Measurements from ENCODE around the gene RPL18. TPM values are rescaled to one million over a fixed set of nuclear protein-coding genes. Genes with fewer than 3 reads are reported as not detected.
"Not testable (repeated sequence)": the region's sequence is repeated elsewhere in the genome, so short reads cannot be mapped to it uniquely, and the experiment has no call there.

Gene RPL18
- total RNA-seq = 1,447 TPM

- peak; percentile 99 for DNase-seq
Measured at GRCh38 chr19:48618916-48619691, at the start of gene RPL18, which contains the start of gene SPHK2. Gene RPL18, minus strand, starts transcription at chr19:48619178. Its CDS starts 35 bp downstream, at chr19:48619143. Gene SPHK2, plus strand, starts transcription at chr19:48619506. Its CDS starts 1,009 bp downstream, at chr19:48620515.

- no peak for DNase-seq
Measured at GRCh38 chr19:48668761-48669160, 49.8 kb upstream of the RPL18 start.

- DNase-seq = no peak
Measured at GRCh38 chr19:48668332-48668731, 49.4 kb upstream of the RPL18 start.

GRCh38 chr19:48665786-48666185, 46.8 kb upstream of the RPL18 start:
- no peak for DNase-seq

- no peak for DNase-seq
Measured at GRCh38 chr19:48664476-48664875, 45.5 kb upstream of the RPL18 start.

- DNase-seq = no peak
Measured at GRCh38 chr19:48663667-48664066, 44.7 kb upstream of the RPL18 start.

- no peak for DNase-seq
Measured at GRCh38 chr19:48661711-48662090, 42.7 kb upstream of the RPL18 start.

GRCh38 chr19:48660852-48661710, 42.1 kb upstream of the RPL18 start:
- peak; percentile 33 for DNase-seq

GRCh38 chr19:48659768-48660167, 40.8 kb upstream of the RPL18 start:
- no peak for DNase-seq

GRCh38 chr19:48658483-48658882, 39.5 kb upstream of the RPL18 start:
- no peak for DNase-seq

GRCh38 chr19:48657828-48658227, 38.9 kb upstream of the RPL18 start:
- not testable (repeated sequence) for DNase-seq

GRCh38 chr19:48656840-48657474, 38.0 kb upstream of the RPL18 start:
- DNase-seq = no peak

GRCh38 chr19:48654299-48655059, 35.5 kb upstream of the RPL18 start:
- DNase-seq = no peak

- DNase-seq = no peak
Measured at GRCh38 chr19:48651683-48652048, 32.7 kb upstream of the RPL18 start.

- no peak for DNase-seq
Measured at GRCh38 chr19:48650974-48651682, 32.1 kb upstream of the RPL18 start.

- no peak for DNase-seq
Measured at GRCh38 chr19:48648134-48648533, 29.2 kb upstream of the RPL18 start.

GRCh38 chr19:48646722-48647216, 27.8 kb upstream of the RPL18 start:
- DNase-seq = no peak

GRCh38 chr19:48646001-48646721, 27.2 kb upstream of the RPL18 start, which contains the start of gene CA11:
Gene CA11, minus strand, starts transcription at chr19:48646187. Its CDS starts 555 bp downstream, at chr19:48645632.
- peak; percentile 87 for DNase-seq

GRCh38 chr19:48645620-48646000, 26.6 kb upstream of the RPL18 start:
- no peak for DNase-seq

- DNase-seq = peak; percentile 79
Measured at GRCh38 chr19:48644839-48645619, 26.1 kb upstream of the RPL18 start.
